IMR-90 (cell line): ENCODE measurements around the gene ACVR2B. TPM values are rescaled to one million over a fixed set of nuclear protein-coding genes. Genes with fewer than 3 reads are reported as not detected.

Experiments
- ATAC-seq: fragments of 200-7000 bp; cut with Tn5 transposase; 2 replicates; pipeline ENCODE4 v1.9.1; 2020; ENCODE audit warnings: low read depth, mild to moderate bottlenecking, moderate library complexity
- BruUV-seq: library from RNA; stranded (reverse); fragments of 400-500 nt; replicated peaks from 2 replicates; lab custom pipeline; 2021; lab: Mats Ljungman, UMichigan
- CTCF ChIA-PET: fragments of 300-600 bp; formaldehyde crosslinking; extraction: SDS; loops from one replicate; lab custom pipeline; 2021; ENCODE audit warnings: antibody characterized with exemption; lab: Yijun Ruan, JAX
- POLR2A ChIA-PET: fragments of 300-600 bp; sonication (Branson Sonifier 250); formaldehyde crosslinking; loops from one replicate; lab custom pipeline; 2022; ENCODE audit warnings: antibody characterized with exemption; ENCODE audit not compliant: unreplicated experiment; lab: Charles Lee
- DNase-seq: peaks from one replicate; pipeline ENCODE4 v3.0.0; 2013
- H2AFZ ChIP-seq: replicated peaks from 2 replicates; pipeline ENCODE3; 2013; ENCODE audit warnings: low read length, mild to moderate bottlenecking; ENCODE audit not compliant: poor library complexity
- H2AK5ac ChIP-seq: 2 replicates; pipeline ENCODE4 v1.6.1; 2013; ENCODE audit warnings: low read depth, low read length, inconsistent platforms
- H2AK9ac ChIP-seq: replicated peaks from 2 replicates; pipeline ENCODE3; 2013; ENCODE audit warnings: mild to moderate bottlenecking, low read depth, low read length, moderate library complexity; ENCODE audit not compliant: poor library complexity
- H2BK120ac ChIP-seq: 2 replicates; pipeline ENCODE4 v1.6.1; 2013; ENCODE audit warnings: low read depth, low read length, inconsistent platforms
- H2BK15ac ChIP-seq: 3 replicates; pipeline ENCODE4 v1.6.1; 2013; ENCODE audit warnings: low read depth, low read length, inconsistent platforms
- H2BK20ac ChIP-seq: 2 replicates; pipeline ENCODE4 v1.6.1; 2013; ENCODE audit warnings: low read depth, mild to moderate bottlenecking, inconsistent platforms, low read length, moderate library complexity
- H2BK5ac ChIP-seq: 2 replicates; pipeline ENCODE4 v1.6.1; 2013; ENCODE audit warnings: mild to moderate bottlenecking, low read depth, low read length, inconsistent platforms; ENCODE audit not compliant: poor library complexity, severe bottlenecking
- H3K14ac ChIP-seq: replicated peaks from 2 replicates; pipeline ENCODE4 v1.6.1; 2013; ENCODE audit warnings: low read depth, low read length, inconsistent platforms
- H3K18ac ChIP-seq: 2 replicates; pipeline ENCODE4 v1.6.1; 2013; ENCODE audit warnings: low read depth, low read length, control low read depth
- H3K23ac ChIP-seq: 2 replicates; pipeline ENCODE4 v1.6.1; 2013; ENCODE audit warnings: low read depth, low read length, inconsistent platforms
- H3K27ac ChIP-seq: 2 replicates; pipeline ENCODE4 v1.5.1; 2013; ENCODE audit warnings: mild to moderate bottlenecking, control low read depth, low read length; ENCODE audit not compliant: insufficient read depth
- H3K27me3 ChIP-seq: 2 replicates; pipeline ENCODE4 v1.6.1; 2013; ENCODE audit warnings: low read length; ENCODE audit not compliant: control insufficient read depth, insufficient read depth
- H3K36me3 ChIP-seq: 2 replicates; pipeline ENCODE4 v1.6.1; 2013; ENCODE audit warnings: low read length, mixed read lengths; ENCODE audit not compliant: control insufficient read depth, insufficient read depth
- H3K4ac ChIP-seq: 2 replicates; pipeline ENCODE4 v1.6.1; 2013; ENCODE audit warnings: low read depth, low read length, inconsistent platforms
- H3K4me1 ChIP-seq: 2 replicates; pipeline ENCODE4 v1.6.1; 2013; ENCODE audit warnings: low read length, mixed read lengths; ENCODE audit not compliant: control insufficient read depth, insufficient read depth
- H3K4me2 ChIP-seq: 2 replicates; pipeline ENCODE4 v1.6.1; 2013; ENCODE audit warnings: low read depth, mild to moderate bottlenecking, control low read depth, low read length, moderate library complexity
- H3K4me3 ChIP-seq: 2 replicates; pipeline ENCODE4 v1.5.1; 2013; ENCODE audit warnings: low read depth, mild to moderate bottlenecking, control low read depth, low read length, moderate library complexity; ENCODE audit not compliant: insufficient read depth
- H3K56ac ChIP-seq: 2 replicates; pipeline ENCODE4 v1.6.1; 2013; ENCODE audit warnings: low read length, inconsistent platforms; ENCODE audit not compliant: insufficient read depth; ENCODE audit errors: extremely low read depth
- H3K79me1 ChIP-seq, 2 experiments: 2 replicates each; pipeline ENCODE4 v1.6.1; 2013; ENCODE audit warnings: low read length in 2 of 2, inconsistent platforms in 1 of 2, low read depth in 1 of 2
- H3K9ac ChIP-seq: 2 replicates; pipeline ENCODE4 v1.6.1; 2013; ENCODE audit warnings: low read depth, low read length, control low read depth
- H3K9me1 ChIP-seq: 2 replicates; pipeline ENCODE4 v1.6.1; 2013; ENCODE audit warnings: low read length, inconsistent platforms; ENCODE audit not compliant: insufficient read depth
- H3K9me3 ChIP-seq: 2 replicates; pipeline ENCODE4 v1.6.1; 2013; ENCODE audit warnings: low read length; ENCODE audit not compliant: control insufficient read depth, insufficient read depth
- H4K20me1 ChIP-seq: 2 replicates; pipeline ENCODE4 v1.6.1; 2013; ENCODE audit warnings: low read length, inconsistent platforms; ENCODE audit not compliant: insufficient read depth
- H4K5ac ChIP-seq: 2 replicates; pipeline ENCODE4 v1.6.1; 2013; ENCODE audit warnings: mild to moderate bottlenecking, low read depth, low read length, control low read depth
- H4K8ac ChIP-seq, 2 experiments: 2 replicates each; pipeline ENCODE4 v1.6.1; 2013; ENCODE audit warnings: low read depth in 2 of 2, low read length in 2 of 2, control low read depth in 1 of 2, inconsistent platforms in 1 of 2
- H4K91ac ChIP-seq: 2 replicates; pipeline ENCODE4 v1.6.1; 2013; ENCODE audit warnings: low read depth, low read length, inconsistent platforms; ENCODE audit not compliant: insufficient read depth
- BHLHE40 ChIP-seq: fragments of 150-350 bp; IDR thresholded peaks from 2 replicates; pipeline ENCODE4 v1.6.1; 2016; ENCODE audit warnings: mild to moderate bottlenecking, low read depth, low read length
- CEBPB ChIP-seq: IDR thresholded peaks from 2 replicates; pipeline ENCODE4 v1.6.1; 2012; ENCODE audit warnings: low read depth, low read length, improper control_type of control experiment
- CHD1 ChIP-seq: IDR thresholded peaks from 2 replicates; pipeline ENCODE4 v1.6.1; 2012; ENCODE audit warnings: low read depth, low read length, improper control_type of control experiment
- CTCF ChIP-seq: conservative IDR thresholded peaks from 2 replicates; pipeline ENCODE4 v1.5.1; 2012; ENCODE audit warnings: mild to moderate bottlenecking, low read depth, low read length, improper control_type of control experiment
- ELK1 ChIP-seq: fragments of 150-350 bp; IDR thresholded peaks from 2 replicates; pipeline ENCODE4 v1.6.1; 2016; ENCODE audit warnings: low read depth, mild to moderate bottlenecking, low read length, moderate library complexity, borderline replicate concordance
- FOS ChIP-seq: fragments of 150-350 bp; IDR thresholded peaks from 2 replicates; pipeline ENCODE4 v1.6.1; 2016; ENCODE audit warnings: low read depth, low read length
- MAFK ChIP-seq: IDR thresholded peaks from 2 replicates; pipeline ENCODE4 v1.6.1; 2012; ENCODE audit warnings: low read depth, low read length, improper control_type of control experiment
- MAZ ChIP-seq: IDR thresholded peaks from 2 replicates; pipeline ENCODE4 v1.6.1; 2012; ENCODE audit warnings: low read depth, mild to moderate bottlenecking, low read length, improper control_type of control experiment, moderate library complexity, borderline replicate concordance
- MXI1 ChIP-seq: IDR thresholded peaks from 2 replicates; pipeline ENCODE4 v1.6.1; 2012; ENCODE audit warnings: low read depth, mild to moderate bottlenecking, low read length, moderate library complexity, borderline replicate concordance
- NFE2L2 ChIP-seq: fragments of 150-350 bp; IDR thresholded peaks from 2 replicates; pipeline ENCODE4 v1.6.1; 2016; ENCODE audit warnings: low read depth, mild to moderate bottlenecking, low read length
- POLR2A ChIP-seq: IDR thresholded peaks from 2 replicates; pipeline ENCODE4 v1.6.1; 2012; ENCODE audit warnings: mild to moderate bottlenecking, low read depth, low read length
- RAD21 ChIP-seq: IDR thresholded peaks from 2 replicates; pipeline ENCODE4 v1.6.1; 2012; ENCODE audit warnings: low read length, improper control_type of control experiment
- RCOR1 ChIP-seq: IDR thresholded peaks from 2 replicates; pipeline ENCODE4 v1.6.1; 2012; ENCODE audit warnings: mild to moderate bottlenecking, low read length, improper control_type of control experiment; ENCODE audit not compliant: insufficient replicate concordance
- RFX5 ChIP-seq: IDR thresholded peaks from 2 replicates; pipeline ENCODE4 v1.8.0; 2012; ENCODE audit warnings: low read depth, mild to moderate bottlenecking, low read length, moderate library complexity
- SMC3 ChIP-seq: fragments of 150-350 bp; IDR thresholded peaks from 2 replicates; pipeline ENCODE4 v1.6.1; 2016; ENCODE audit warnings: low read depth, mild to moderate bottlenecking, antibody characterized with exemption, low read length, moderate library complexity
- USF2 ChIP-seq: fragments of 150-350 bp; IDR thresholded peaks from 2 replicates; pipeline ENCODE4 v1.6.1; 2017; ENCODE audit warnings: mild to moderate bottlenecking, antibody characterized with exemption, low read length, low read depth
- WGBS, 2 experiments: methylation state at CpG; one replicate each; pipeline versions ENCODE4 v1.1.5 to v1.1.7; 2013; ENCODE audit warnings: missing lambda C conversion rate in 2 of 2; ENCODE audit not compliant: insufficient read length in 1 of 2; ENCODE audit errors: extremely low coverage in 2 of 2; 5-methylcytosine and 5-hydroxymethylcytosine counted together
- dilution Hi-C: fragments of 300-500 bp; cut with HindIII; formaldehyde crosslinking; loops from one replicate; pipeline ENCODE4 v1.14.3; 2018; ENCODE audit warnings: low sequenced_read_pairs; ENCODE audit not compliant: unreplicated experiment
- in situ Hi-C: fragments of 300-500 bp; cut with MboI; formaldehyde crosslinking; loops from 3 replicates; pipeline ENCODE4 v1.14.3; 2019; ENCODE audit warnings: low sequenced_read_pairs, inconsistent platforms, mixed read lengths
- intact Hi-C: fragments of 100-400 bp; cut with micrococcal nuclease; formaldehyde crosslinking; loops from 2 replicates; pipeline ENCODE4 v1.10.0; 2022
- polyA plus RNA-seq, 3 experiments: library from polyadenylated mRNA; depleted of rRNA; stranded (reverse); fragments of >200 nt; gene quantifications; 2 replicates each; pipeline ENCODE4 v1.2.3, GENCODE V29; 2012; ENCODE audit warnings: low replicate concordance in 1 of 3
- total RNA-seq: library from RNA; depleted of rRNA; stranded (reverse); fragments of >200 nt; gene quantifications from 2 replicates; pipeline ENCODE4 v1.2.3, GENCODE V29; 2012

Gene ACVR2B
- total and polyA plus RNA-seq, 2 of the 4 experiments (the other 2 are of a cell fraction), result 0.60 to 1.3 TPM

DNA sequence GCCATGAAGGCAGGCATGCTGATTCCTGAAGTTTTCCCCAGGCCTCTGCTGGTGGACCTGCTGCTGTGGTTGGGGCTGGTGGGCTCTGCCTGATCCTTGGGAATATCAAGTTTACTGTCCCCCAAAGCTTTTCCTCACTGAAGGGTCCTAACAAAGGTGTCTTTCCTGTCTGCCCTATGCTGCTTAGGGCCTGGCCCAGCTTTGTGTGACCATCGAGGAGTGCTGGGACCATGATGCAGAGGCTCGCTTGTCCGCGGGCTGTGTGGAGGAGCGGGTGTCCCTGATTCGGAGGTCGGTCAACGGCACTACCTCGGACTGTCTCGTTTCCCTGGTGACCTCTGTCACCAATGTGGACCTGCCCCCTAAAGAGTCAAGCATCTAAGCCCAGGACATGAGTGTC is 29.3 kb downstream of the ACVR2B start:
- no peak for DNase-seq
- Histone ChIP-seq H2BK20ac (no peak overlapping the region), H2AK5ac (no peak overlapping the region), H3K9me1 (no peaks in the 10 kb centered on the region), H3K4me2 (no peak overlapping the region), H2BK5ac (no peak overlapping the region), H2BK15ac (no peak overlapping the region), H3K18ac (no peak overlapping the region), H2BK120ac (no peak overlapping the region), H3K4ac (no peak overlapping the region), H2AK9ac (no peak overlapping the region), H3K27ac (no peak overlapping the region), H4K5ac (no peak overlapping the region), H3K4me3 (no peak overlapping the region), H3K14ac (no peak overlapping the region), H3K56ac (no peak overlapping the region), H3K79me1 (no peaks in the 10 kb centered on the region), H3K27me3 (no peaks in the 10 kb centered on the region), H2AFZ (no peak overlapping the region), H3K9me3 (no peaks in the 10 kb centered on the region), H4K20me1 (no peaks in the 10 kb centered on the region), H3K4me1 (no peaks in the 10 kb centered on the region), H4K8ac (no peak overlapping the region), H3K23ac (no peak overlapping the region), H3K9ac (no peak overlapping the region), H4K91ac (no peak overlapping the region), H3K36me3 (peaks cover 22% of the 10 kb centered on the region)
- BruUV-seq, result no TSS peak
- CTCF ChIA-PET, result interaction anchor here (0.6 kb wide), 1 partner anchor 14 kb away, joined by 3 read pairs; the partner anchor contains the start of gene EXOG
- TF ChIP-seq POLR2A (no peak), ELK1 (no peak), MAZ (no peak), SMC3 (no peak), BHLHE40 (no peak), NFE2L2 (no peak), USF2 (no peak), CEBPB (no peak), CTCF (no peak), RAD21 (no peak), RFX5 (no peak), CHD1 (no peak), RCOR1 (no peak), FOS (no peak), MAFK (no peak), MXI1 (no peak)
- dilution Hi-C loops, result loop anchor here (25.0 kb wide), 1 partner anchor 121 kb away; no protein-coding TSS in a partner anchor
- in situ Hi-C loops, result loop anchor here (5.0 to 10.0 kb wide), 2 partner anchors 136 to 348 kb away; partner anchors contain the start of genes ACAA1, MYD88 and XYLB
- no peak for ATAC-seq
- WGBS, 2 experiments, result 100% methylated on average over 1 of the region's 10 CpGs; no CpG with 5 or more reads in 1 of the 2 experiments
- POLR2A ChIA-PET, result no interaction called here
- intact Hi-C loops, result no loop called here
